ENCODE measurements around the gene AHSG. TPM values are rescaled to one million over a fixed set of nuclear protein-coding genes. Genes with fewer than 3 reads are reported as not detected.

The AHSG gene
- total RNA-seq, 1 donor from 2014 or later: not detected

DNA sequence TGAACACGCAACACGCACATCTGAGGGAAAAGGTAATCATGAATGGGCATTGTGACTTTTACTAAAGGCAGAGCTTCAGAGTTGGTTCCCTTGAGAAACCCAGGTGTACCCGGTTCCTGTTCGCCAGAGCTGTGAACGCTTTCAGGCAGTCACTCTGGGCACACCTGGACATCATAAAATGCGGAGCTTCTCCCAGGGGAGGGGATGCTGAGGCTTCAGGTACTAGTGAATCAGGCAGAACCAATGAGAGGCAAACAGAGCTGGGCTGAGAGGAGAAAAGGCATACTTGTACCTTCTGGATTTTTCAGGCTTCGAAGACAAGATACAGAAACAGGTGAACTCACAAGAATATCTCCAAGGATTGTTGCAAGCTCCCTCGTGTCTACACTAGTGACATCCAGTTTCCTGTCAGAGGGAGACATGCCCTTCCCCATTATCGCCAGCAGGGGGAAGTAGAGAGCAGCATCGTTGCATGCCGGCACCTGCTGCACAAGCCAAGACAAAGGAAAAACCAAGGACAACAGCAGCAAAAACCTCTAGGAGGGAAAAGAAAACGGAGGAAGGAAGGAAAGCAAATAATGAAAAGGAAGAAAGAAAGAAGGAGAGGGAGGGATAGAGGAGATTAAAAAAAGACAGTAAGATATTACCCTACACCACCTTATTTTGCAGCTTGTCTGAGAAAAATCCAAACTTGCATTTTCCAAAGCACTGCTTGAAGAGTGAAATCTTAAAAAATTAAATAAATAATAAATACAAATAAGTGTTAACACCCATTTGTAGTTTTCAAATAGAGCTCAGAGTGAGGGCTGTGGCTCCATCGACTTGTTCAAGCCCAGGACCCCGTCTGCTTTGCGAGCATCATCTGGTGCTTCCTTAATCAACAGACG, 2.0 kb downstream of the AHSG start:
- no peak overlapping the region for H3K9ac ChIP-seq (ENCODE audit: low read length)
- no peaks in the 10 kb centered on the region for H3K9me3 ChIP-seq (ENCODE audit: insufficient read depth, low read depth, low read length)
- no peaks in the 10 kb centered on the region for H3K36me3 ChIP-seq (ENCODE audit: insufficient read depth, low read length)
- peaks cover 5% of the 10 kb centered on the region for H3K4me1 ChIP-seq (ENCODE audit: insufficient read depth, low read length)
- no peak overlapping the region for H2AFZ ChIP-seq (ENCODE audit: low read depth, low read length)
- H3K27ac Mint-ChIP-seq (ENCODE audit: unreplicated experiment): no peak overlapping the region
- H3K79me2 ChIP-seq (ENCODE audit: insufficient read depth, low read length): no peaks in the 10 kb centered on the region
- no peak overlapping the region for H3K27ac ChIP-seq (ENCODE audit: low read depth, low read length)
- H4K20me1 ChIP-seq (ENCODE audit: insufficient read depth, low read length): no peaks in the 10 kb centered on the region
- H3K4me1 Mint-ChIP-seq (ENCODE audit: low read depth, unreplicated experiment): peaks cover 4% of the 10 kb centered on the region
- TF ChIP-seq CTCF (IDR thresholded peaks at IDR 0.05; ENCODE audit: insufficient read depth, low read depth, low read length) (peak; percentile 98), EZH2 (IDR thresholded peaks at IDR 0.05; ENCODE audit: insufficient read depth, low read length) (no peak)
- no peaks in the 10 kb centered on the region for H3K9me3 Mint-ChIP-seq (ENCODE audit: unreplicated experiment)
- H3K27me3 Mint-ChIP-seq (ENCODE audit: low read depth, unreplicated experiment): peaks cover 41% of the 10 kb centered on the region
- peak; percentile 25 for DNase-seq (ENCODE audit: low read depth)
- H3K4me3 ChIP-seq (ENCODE audit: insufficient read depth, low read depth, low read length): no peak overlapping the region
- H3K4me3 Mint-ChIP-seq (ENCODE audit: unreplicated experiment): no peak overlapping the region
- H3K4me2 ChIP-seq (ENCODE audit: low read length): no peak overlapping the region
- H3K36me3 Mint-ChIP-seq (ENCODE audit: low read depth, unreplicated experiment): no peaks in the 10 kb centered on the region
- peaks cover 11% of the 10 kb centered on the region for H3K27me3 ChIP-seq (ENCODE audit: insufficient read depth, low read length)
- FAIRE-seq: peak; percentile 81

- Histone ChIP-seq H3K9ac (ENCODE audit: low read length) (no peak overlapping the region), H3K36me3 (ENCODE audit: insufficient read depth, low read length) (no peaks in the 10 kb centered on the region), H3K4me2 (ENCODE audit: low read length) (no peak overlapping the region), H3K9me3 (ENCODE audit: insufficient read depth, low read depth, low read length) (no peaks in the 10 kb centered on the region), H3K4me3 (ENCODE audit: insufficient read depth, low read depth, low read length) (no peak overlapping the region), H3K27ac (ENCODE audit: low read depth, low read length) (no peak overlapping the region), H3K27me3 (ENCODE audit: insufficient read depth, low read length) (peaks cover 11% of the 10 kb centered on the region), H4K20me1 (ENCODE audit: insufficient read depth, low read length) (no peaks in the 10 kb centered on the region), H2AFZ (ENCODE audit: low read depth, low read length) (no peak overlapping the region), H3K79me2 (ENCODE audit: insufficient read depth, low read length) (no peaks in the 10 kb centered on the region), H3K4me1 (ENCODE audit: insufficient read depth, low read length) (peaks cover 5% of the 10 kb centered on the region)
- no peaks in the 10 kb centered on the region for H3K9me3 Mint-ChIP-seq (ENCODE audit: unreplicated experiment)
- H3K4me3 Mint-ChIP-seq (ENCODE audit: unreplicated experiment): no peak overlapping the region
- no peaks in the 10 kb centered on the region for H3K36me3 Mint-ChIP-seq (ENCODE audit: low read depth, unreplicated experiment)
- no peak for TF ChIP-seq EZH2 (IDR thresholded peaks at IDR 0.05; ENCODE audit: insufficient read depth, low read length)
- no peak for TF ChIP-seq CTCF (IDR thresholded peaks at IDR 0.05; ENCODE audit: insufficient read depth, low read depth, low read length)
- H3K4me1 Mint-ChIP-seq (ENCODE audit: low read depth, unreplicated experiment): peaks cover 4% of the 10 kb centered on the region
- no peak for DNase-seq (ENCODE audit: low read depth)
- peaks cover 44% of the 10 kb centered on the region for H3K27me3 Mint-ChIP-seq (ENCODE audit: low read depth, unreplicated experiment)
- no peak for FAIRE-seq
- no peak overlapping the region for H3K27ac Mint-ChIP-seq (ENCODE audit: unreplicated experiment)
Measured at GRCh38 chr3:186616299-186616617, 3.4 kb downstream of the AHSG start.

Data from astrocyte (in vitro differentiated cells and primary cell).